ENCODE results near the gene UST. TPM values are rescaled to one million over a fixed set of nuclear protein-coding genes. Genes with fewer than 3 reads are reported as not detected.

The UST gene
- total and polyA plus RNA-seq, 2 of the 8 experiments (the other 6 are each of a cell fraction or from before 2014, with no cell fraction given), result 13.5 to 34.5 TPM

DNA sequence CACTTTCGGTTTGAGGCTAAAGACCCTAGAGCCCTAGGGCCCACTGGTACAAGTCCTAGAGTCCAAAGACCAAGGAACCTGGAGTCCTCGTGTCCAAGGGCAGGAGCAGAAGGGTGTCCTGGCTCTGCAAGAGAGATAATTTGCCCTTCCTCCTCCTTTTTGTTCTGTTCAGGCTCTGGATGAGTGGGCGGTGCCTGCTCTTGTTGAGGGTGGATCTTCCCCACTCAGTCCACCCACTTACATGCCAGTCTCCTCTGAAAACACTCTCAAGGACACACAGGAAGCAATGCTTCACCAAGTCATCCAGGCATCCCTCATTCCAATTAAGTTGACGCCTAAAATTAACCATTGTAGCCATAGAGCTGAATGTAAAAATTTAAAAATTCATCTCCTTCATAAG lies 102.1 kb downstream of the UST start:
- H3K9me3 ChIP-seq (ENCODE audit: insufficient read depth in 2 of 2, low read depth in 1 of 2, low read length in 1 of 2), result no peaks in the 10 kb centered on the region
- no peak overlapping the region for H3K56ac ChIP-seq (replicated peaks; ENCODE audit: insufficient read length, low read depth, low read length)
- H3K18ac ChIP-seq (ENCODE audit: extremely low read depth, low read length), result no peak overlapping the region
- H3K27me3 ChIP-seq (replicated peaks in 1 of 4; ENCODE audit: control insufficient read depth in 3 of 4, extremely low read depth in 1 of 4, insufficient read depth in 3 of 4, low read length in 3 of 4), result no peaks in the 10 kb centered on the region
- 0 out of 2 replicates have a peak overlapping the region, but pooled peaks have one; percentile 53 for H2AK5ac ChIP-seq (ENCODE audit: low read depth, low read length)
- POLR2A ChIA-PET (ENCODE audit: partially characterized antibody), result no interaction called here
- H3K27ac ChIP-seq (ENCODE audit: low read depth, low read length), result no peak overlapping the region
- no peak overlapping the region for H2AFZ ChIP-seq (ENCODE audit: low read length)
- peaks cover 2 to 12% of the 10 kb centered on the region in 2 experiments for H4K20me1 ChIP-seq (replicated peaks in 1 of 2; ENCODE audit: control insufficient read depth in 1 of 2, insufficient read depth in 2 of 2, low read length in 2 of 2)
- TF ChIP-seq RAD21 (IDR thresholded peaks at IDR 0.05 in 1 of 2, conservative IDR thresholded peaks at IDR 0.05 in 1 of 2; ENCODE audit: low read depth in 2 of 2, low read length in 2 of 2), result no peak
- TF ChIP-seq ASH2L (IDR thresholded peaks at IDR 0.05; ENCODE audit: low read length), result no peak
- TF ChIP-seq CEBPB (IDR thresholded peaks at IDR 0.05; ENCODE audit: low read depth, low read length), result no peak
- no peak for TF ChIP-seq HDAC2 (IDR thresholded peaks at IDR 0.05; ENCODE audit: borderline replicate concordance in 1 of 2, low read depth in 2 of 2, low read length in 2 of 2)
- no peak for TF ChIP-seq TCF12 (IDR thresholded peaks at IDR 0.05; ENCODE audit: low read depth, low read length)
- no peak for TF ChIP-seq NANOG (IDR thresholded peaks at IDR 0.05; ENCODE audit: insufficient read depth, low read depth, low read length, poor library complexity, severe bottlenecking)
- TF ChIP-seq TEAD4 (IDR thresholded peaks at IDR 0.05; ENCODE audit: low read depth, low read length), result no peak
- TF ChIP-seq KDM1A (IDR thresholded peaks at IDR 0.05; ENCODE audit: borderline replicate concordance, low read length), result no peak
- no peak for TF ChIP-seq SP1 (IDR thresholded peaks at IDR 0.05; ENCODE audit: low read depth, low read length)
- H3K4ac ChIP-seq (replicated peaks; ENCODE audit: insufficient read length, low read depth, low read length), result no peak overlapping the region
- H3K79me1 ChIP-seq (ENCODE audit: low read depth, low read length), result peaks cover 13% of the 10 kb centered on the region
- H4K91ac ChIP-seq (replicated peaks; ENCODE audit: insufficient read length, low read length), result peak overlapping the region; percentile 44
- CTCF ChIA-PET (ENCODE audit: partially characterized antibody), result no interaction called here
- no peaks in the 10 kb centered on the region for H3K36me3 ChIP-seq (ENCODE audit: control insufficient read depth in 2 of 4, insufficient read depth in 4 of 4, low read length in 3 of 4)
- H2BK15ac ChIP-seq (ENCODE audit: low read length), result no peak overlapping the region
- H2BK120ac ChIP-seq (replicated peaks; ENCODE audit: low read depth, low read length), result no peak overlapping the region
- FAIRE-seq (no peak), DNase-seq (ENCODE audit: low read depth in 1 of 2, low spot score in 2 of 2) (no peak)
- H3K9ac ChIP-seq (replicated peaks in 1 of 4; ENCODE audit: extremely low read depth in 1 of 4, low read depth in 3 of 4, low read length in 3 of 4), result no peak overlapping the region
- H3K23ac ChIP-seq (ENCODE audit: insufficient read length), result no peak overlapping the region
- no peak overlapping the region for H4K5ac ChIP-seq (ENCODE audit: insufficient read length, low read depth, low read length)
- no peak overlapping the region; the same call in 1 of the 2 replicates for H4K8ac ChIP-seq (ENCODE audit: extremely low read depth, insufficient read depth, low read length)
- 83% methylated on average over 4 of the region's 4 CpGs; no CpG with 5 or more reads in 1 of the 2 experiments for WGBS, 2 experiments (ENCODE audit: extremely low coverage in 1 of 2, insufficient coverage in 1 of 2, insufficient read length in 1 of 2, insufficient replicate concordance in 2 of 2, low coverage in 1 of 2, low lambda C conversion rate in 2 of 2, missing lambda C conversion rate in 1 of 2)
- no peak overlapping the region for H3K14ac ChIP-seq (ENCODE audit: insufficient read length)
- H3K23me2 ChIP-seq (ENCODE audit: low read depth, low read length), result no peaks in the 10 kb centered on the region
- no peak overlapping the region for H2BK5ac ChIP-seq (ENCODE audit: low read depth, low read length)
- H3K79me2 ChIP-seq (ENCODE audit: control insufficient read depth in 1 of 2, insufficient read depth in 2 of 2, low read length in 2 of 2), result peaks cover 11 to 88% of the 10 kb centered on the region in 2 experiments
- H3K4me3 ChIP-seq (ENCODE audit: extremely low read depth in 1 of 4, insufficient read depth in 2 of 4, low read depth in 3 of 4, low read length in 4 of 4), result no peak overlapping the region
- H3K4me2 ChIP-seq (ENCODE audit: insufficient read depth in 1 of 2, low read depth in 2 of 2, low read length in 2 of 2), result no peak overlapping the region; a peak in 1 of 4 replicates
- 0 out of 2 replicates have a peak overlapping the region, but pooled peaks have one; percentile 27 for H2BK12ac ChIP-seq (ENCODE audit: low read depth, low read length)
- H3K4me1 ChIP-seq (replicated peaks in 1 of 4; ENCODE audit: control insufficient read depth in 3 of 4, insufficient read depth in 4 of 4, low read length in 3 of 4), result peaks cover 3 to 20% (median 9%) of the 10 kb centered on the region in 4 experiments; a peak in 5 of 7 replicates
- no peak overlapping the region for H2BK20ac ChIP-seq (ENCODE audit: low read length)

All from H1 (cell line).